HCT116 (cell line): ENCODE measurements around the gene SLC16A1.

Experiments used
- ATF3 ChIP-seq: IDR thresholded peaks from 2 replicates; pipeline ENCODE4 v1.6.1; 2012
- CTCF ChIP-seq, 3 experiments: fragments of 200-600 bp in 1 of 3; sonication (generic) in 1 of 3; IDR thresholded peaks in 2 of 3; conservative IDR thresholded peaks in 1 of 3; 2 replicates each; pipeline ENCODE4 v1.5.1; 2012 to 2017; ENCODE audit warnings: low read depth in 2 of 3, low read length in 2 of 3, antibody characterized with exemption in 1 of 3, borderline replicate concordance in 1 of 3, control low read depth in 1 of 3, mild to moderate bottlenecking in 1 of 3, mixed read lengths in 1 of 3, mixed run types in 1 of 3, moderate library complexity in 1 of 3; ENCODE audit not compliant: insufficient read depth in 1 of 3
- EGR1 ChIP-seq: IDR thresholded peaks from 2 replicates; pipeline ENCODE4 v1.6.1; 2012; ENCODE audit warnings: low read depth
- EZH2phosphoT487 ChIP-seq: fragments of 200-600 bp; IDR thresholded peaks from 2 replicates; pipeline ENCODE4 v1.6.1; 2018; ENCODE audit warnings: antibody characterized with exemption, borderline replicate concordance
- POLR2A ChIP-seq: IDR thresholded peaks from 2 replicates; pipeline ENCODE4 v1.7.0; 2011; ENCODE audit warnings: borderline replicate concordance; ENCODE audit not compliant: insufficient read depth, insufficient read length; ENCODE audit errors: extremely low read depth
- POLR2AphosphoS5 ChIP-seq: IDR thresholded peaks from 2 replicates; pipeline ENCODE4 v1.6.1; 2011; ENCODE audit warnings: mild to moderate bottlenecking, low read depth, low read length, moderate library complexity
- RAD21 ChIP-seq: IDR thresholded peaks from 2 replicates; pipeline ENCODE4 v1.6.1; 2012; ENCODE audit warnings: low read depth, mild to moderate bottlenecking
- REST ChIP-seq: IDR thresholded peaks from 2 replicates; pipeline ENCODE4 v1.6.1; 2012; ENCODE audit warnings: low read depth
- SIN3A ChIP-seq: IDR thresholded peaks from 2 replicates; pipeline ENCODE4 v1.6.1; 2012; ENCODE audit warnings: low read depth
- SP1 ChIP-seq: IDR thresholded peaks from 2 replicates; pipeline ENCODE4 v1.6.1; 2012; ENCODE audit warnings: low read depth
- ZFX ChIP-seq: fragments of 450-650 bp; IDR thresholded peaks from 2 replicates; pipeline ENCODE4 v1.6.1; 2017
- ZNF274 ChIP-seq: fragments of 200-500 bp; sonication (Bioruptor generic); IDR thresholded peaks from 2 replicates; pipeline ENCODE4 v1.6.1; 2014; ENCODE audit warnings: mild to moderate bottlenecking, low read depth, low read length, inconsistent platforms

DNA sequence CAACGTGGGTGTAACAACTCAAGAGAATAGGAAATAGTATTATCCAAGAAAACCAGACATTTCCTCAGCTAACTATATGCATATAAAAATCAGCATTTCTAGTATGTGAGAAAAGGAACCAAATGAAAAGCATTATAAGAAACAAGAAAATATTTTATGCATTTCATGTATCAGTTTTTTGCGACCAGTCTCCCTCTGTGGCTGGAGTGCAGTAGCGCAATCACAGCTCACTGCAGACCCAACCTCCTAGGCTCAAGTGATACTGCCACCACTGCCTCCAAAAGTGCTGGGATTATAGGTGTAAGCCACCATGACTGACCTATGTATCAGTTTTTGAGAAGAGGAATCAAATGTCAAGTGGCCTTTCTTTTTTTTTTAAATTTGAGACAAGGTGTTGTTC, 31.0 kb downstream of the SLC16A1 start:
- no peak for TF ChIP-seq ATF3
- TF ChIP-seq POLR2AphosphoS5, result no peak
- no peak for TF ChIP-seq POLR2A
- no peak for TF ChIP-seq EZH2phosphoT487
- TF ChIP-seq ZNF274, result no peak
- TF ChIP-seq SP1, result no peak
- no peak for TF ChIP-seq CTCF (IDR thresholded peaks at IDR 0.05 in 2 of 3, conservative IDR thresholded peaks at IDR 0.05 in 1 of 3; ENCODE audit: borderline replicate concordance in 1 of 3, insufficient read depth in 1 of 3, low read depth in 2 of 3, low read length in 2 of 3)
- no peak for TF ChIP-seq ZFX
- no peak for TF ChIP-seq RAD21
- TF ChIP-seq SIN3A, result no peak
- TF ChIP-seq REST, result no peak
- no peak for TF ChIP-seq EGR1
